GM23248 (cell line): Measurements from ENCODE around the gene FRY.

ENCODE experiments used
- EZH2 ChIP-seq: fragments of 200-600 bp; sonication (generic); IDR thresholded peaks from 2 replicates; pipeline ENCODE4 v1.6.1; 2018; ENCODE audit warnings: antibody characterized with exemption, mild to moderate bottlenecking; ENCODE audit not compliant: insufficient read depth, poor library complexity, severe bottlenecking
- EZH2phosphoT487 ChIP-seq: fragments of 200-600 bp; sonication (generic); IDR thresholded peaks from 2 replicates; pipeline ENCODE4 v1.6.1; 2018; ENCODE audit warnings: antibody characterized with exemption, moderate library complexity, mild to moderate bottlenecking, low read depth; ENCODE audit not compliant: insufficient read depth

- TF ChIP-seq EZH2 (no peak), EZH2phosphoT487 (no peak)
Measured at GRCh38 chr13:32139251-32139650, 107.7 kb downstream of the FRY start.
